CD4-positive, alpha-beta T cell treated with Interleukin-17A for 4 hours (primary cell): Measurements from ENCODE around the gene FRMPD2.
A peak's percentile ranks its signal among the peaks of the same experiment; 100 is the strongest.

Experiments
- DNase-seq: peaks from one replicate; pipeline ENCODE4 v3.0.0-alpha.2; 2020; ENCODE audit warnings: mixed read lengths

Gene FRMPD2

GRCh38 chr10:48274636-48275035 lies at the start of gene FRMPD2:
TSS of gene FRMPD2 (minus strand) at chr10:48274696. CDS start at chr10:48274567, 129 bp downstream.
- DNase-seq, result no peak

DNA sequence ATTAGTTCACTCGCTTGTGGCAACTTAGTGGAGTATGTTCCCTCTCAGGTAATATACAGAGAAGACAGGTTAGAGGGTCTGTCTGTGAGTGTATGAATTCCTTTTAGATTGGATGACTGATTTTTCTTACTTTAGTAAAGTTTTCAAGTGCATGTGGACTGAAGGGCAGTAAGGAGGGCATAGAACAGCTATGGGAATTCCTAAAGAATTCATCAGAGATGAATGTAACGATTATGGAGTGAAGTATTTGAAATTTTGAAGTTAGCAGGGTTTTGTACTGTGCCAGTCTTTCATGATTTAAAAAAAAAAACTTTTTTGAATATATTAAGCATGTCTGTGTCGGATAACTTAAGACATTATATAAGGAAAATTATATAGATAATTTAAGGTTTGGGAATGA lies 47.5 kb upstream of the FRMPD2 start:
- DNase-seq, result no peak

DNA sequence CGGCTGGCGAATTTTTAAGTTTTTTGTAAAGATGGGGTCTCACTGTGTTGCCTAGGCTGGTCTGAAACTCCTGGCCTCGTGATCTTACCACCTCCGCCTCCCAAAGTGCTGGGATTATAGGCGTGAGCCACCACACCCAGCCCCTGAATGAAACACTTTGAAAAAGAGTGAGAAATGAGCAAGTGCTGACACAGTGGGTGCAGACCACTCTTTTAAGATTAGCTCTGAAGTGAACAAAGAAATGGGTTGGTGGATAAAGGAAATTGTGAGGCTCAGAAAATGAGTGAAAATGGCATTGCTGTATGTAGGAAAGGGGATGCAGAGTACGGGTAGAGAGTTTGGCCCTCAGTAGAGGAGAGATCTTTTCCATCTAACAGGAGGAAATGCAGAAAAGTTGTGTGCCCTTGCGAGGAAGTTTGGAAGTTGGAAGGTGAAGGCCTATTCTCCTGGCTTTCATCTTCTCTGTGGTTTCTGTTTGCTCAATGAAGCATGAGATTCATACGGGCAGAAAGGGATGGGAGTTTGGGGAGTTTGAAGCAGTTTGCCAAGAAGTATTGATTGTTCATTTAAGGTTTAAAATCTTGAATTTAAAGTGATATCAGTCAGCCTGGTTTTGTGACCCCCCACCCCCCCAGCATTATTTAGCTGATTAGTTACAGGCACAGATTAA lies 43.0 kb upstream of the FRMPD2 start:
- DNase-seq, result no peak

DNA sequence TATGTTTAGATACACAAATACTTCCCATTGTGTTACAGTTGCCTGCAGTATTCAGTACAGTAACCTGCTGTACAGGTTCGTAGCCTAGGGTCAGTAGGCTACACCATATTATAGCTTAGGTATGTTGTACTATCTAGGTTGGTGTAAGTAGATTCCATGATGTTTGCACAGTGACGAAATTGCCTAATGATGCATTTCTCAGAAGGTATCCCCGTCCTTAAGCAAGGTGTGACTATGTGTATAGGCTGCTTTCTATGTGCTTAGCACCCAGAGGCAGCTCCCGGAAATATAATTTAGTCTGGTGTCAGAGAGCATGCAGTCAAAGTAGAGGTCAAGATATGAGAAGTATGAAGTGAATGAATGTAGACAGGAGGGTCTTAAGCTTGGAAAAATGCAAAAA lies 41.7 kb upstream of the FRMPD2 start:
- DNase-seq, result no peak

GRCh38 chr10:48314107-48314506 lies 39.6 kb upstream of the FRMPD2 start:
- DNase-seq, result no peak

GRCh38 chr10:48309711-48310226 lies 35.3 kb upstream of the FRMPD2 start:
- no peak for DNase-seq

- no peak for DNase-seq
Observed at GRCh38 chr10:48307711-48308018, 33.2 kb upstream of the FRMPD2 start.

- peak; percentile 81 for DNase-seq
Observed at GRCh38 chr10:48306870-48307710, 32.6 kb upstream of the FRMPD2 start.

GRCh38 chr10:48306265-48306869 lies 31.9 kb upstream of the FRMPD2 start, which contains the start of gene MAPK8:
TSS of gene MAPK8 (plus strand) at chr10:48306677. CDS start at chr10:48401661, 94,984 bp downstream.
- DNase-seq, result peak; percentile 96

GRCh38 chr10:48305905-48306264 lies 31.4 kb upstream of the FRMPD2 start:
- no peak for DNase-seq

DNA sequence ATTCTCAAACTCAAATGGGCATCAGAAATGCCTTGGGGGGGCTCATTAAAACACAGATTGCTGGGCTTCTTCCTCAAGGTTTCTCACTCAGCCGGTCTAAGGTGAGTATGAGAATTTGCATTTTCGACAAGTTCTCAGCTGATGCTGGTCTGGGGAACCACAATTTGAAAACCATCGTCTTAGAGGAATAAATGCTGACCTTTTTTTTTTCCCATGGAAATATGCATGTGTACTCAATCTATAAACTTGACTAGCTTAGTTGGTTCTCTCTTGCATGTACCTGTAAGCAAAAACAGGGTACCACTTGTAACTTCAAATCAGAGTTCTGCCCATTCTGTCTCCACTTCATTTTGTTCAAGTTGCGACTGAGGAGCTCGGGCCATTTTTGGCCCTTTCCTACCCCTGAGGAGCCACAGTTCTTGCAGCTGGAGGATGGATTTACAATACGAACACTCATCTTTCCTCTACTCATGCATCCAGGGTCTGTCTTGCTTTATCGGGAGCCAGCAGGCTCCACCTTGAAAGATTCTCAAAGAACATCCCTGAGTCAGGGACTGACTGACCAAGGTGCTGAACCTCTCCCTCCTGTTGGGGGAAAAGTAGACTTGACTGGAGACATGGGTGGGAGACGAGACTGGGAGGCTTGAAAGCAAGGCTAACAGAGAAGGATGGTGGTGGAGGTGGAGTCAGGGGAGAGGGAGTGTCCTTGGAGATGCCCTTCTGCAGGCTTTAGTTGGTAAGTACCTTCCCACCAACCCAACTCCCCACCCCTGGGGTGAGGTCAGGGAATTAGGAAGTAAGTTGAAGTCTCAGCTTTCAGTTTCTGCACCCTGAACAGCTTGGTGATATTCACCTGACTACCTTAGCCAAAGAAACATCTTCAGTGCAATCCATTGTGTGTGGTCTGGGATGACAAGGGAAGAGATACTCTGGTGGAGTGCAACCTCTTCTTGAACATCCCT lies 28.3 kb upstream of the FRMPD2 start:
- DNase-seq, result no peak

GRCh38 chr10:48300556-48300955 lies 26.1 kb upstream of the FRMPD2 start:
- DNase-seq, result no peak

GRCh38 chr10:48299692-48300091 lies 25.2 kb upstream of the FRMPD2 start:
- DNase-seq, result no peak

GRCh38 chr10:48299066-48299465 lies 24.6 kb upstream of the FRMPD2 start:
- no peak for DNase-seq

DNA sequence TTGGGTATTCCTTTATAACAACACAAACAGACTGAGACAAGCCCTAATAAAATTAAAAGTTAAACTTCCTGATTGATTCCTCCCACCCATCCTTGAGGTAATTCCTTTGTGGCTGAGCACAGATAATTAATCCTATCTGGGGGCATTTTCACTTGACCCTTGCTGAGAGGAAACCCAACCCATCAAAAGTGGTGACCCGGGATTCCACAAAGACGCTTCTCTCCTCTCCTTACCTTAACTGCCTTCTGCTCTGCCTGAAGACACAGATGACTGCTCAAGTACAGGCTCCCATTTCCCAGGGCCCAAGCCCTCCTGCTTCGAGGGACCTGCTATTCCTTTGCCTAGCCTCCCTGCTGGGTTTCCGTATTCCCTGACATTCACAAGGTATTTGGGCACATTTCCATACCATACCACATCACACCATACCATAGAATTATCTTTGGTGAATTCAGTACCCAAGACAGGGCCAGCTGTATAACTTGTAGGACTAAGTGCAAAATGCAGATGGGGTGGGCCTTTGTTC lies 22.1 kb upstream of the FRMPD2 start:
- DNase-seq, result no peak

GRCh38 chr10:48294431-48294830 lies 19.9 kb upstream of the FRMPD2 start:
- no peak for DNase-seq

- no peak for DNase-seq
Observed at GRCh38 chr10:48292616-48293015, 18.1 kb upstream of the FRMPD2 start.

GRCh38 chr10:48291190-48291589 lies 16.7 kb upstream of the FRMPD2 start:
- no peak for DNase-seq

DNA sequence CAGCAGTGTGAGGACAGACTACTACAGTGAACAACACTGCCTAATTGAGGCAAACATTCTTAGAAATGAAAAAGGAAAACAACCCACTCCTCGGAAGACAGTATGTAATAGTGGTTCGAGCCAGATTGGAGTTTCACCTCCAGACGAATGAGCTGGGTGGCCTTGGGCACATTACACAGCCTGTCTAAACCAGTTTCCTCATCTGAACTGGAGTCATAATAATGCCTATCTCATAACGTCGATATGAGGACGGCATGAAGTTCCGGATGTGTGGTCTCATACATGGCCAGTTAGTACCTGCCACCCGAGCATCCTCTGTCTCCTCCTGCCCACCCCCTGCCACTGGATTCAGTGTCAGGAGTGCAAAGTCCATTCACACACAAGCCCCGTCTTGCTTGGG lies 15.8 kb upstream of the FRMPD2 start:
- no peak for DNase-seq

DNA sequence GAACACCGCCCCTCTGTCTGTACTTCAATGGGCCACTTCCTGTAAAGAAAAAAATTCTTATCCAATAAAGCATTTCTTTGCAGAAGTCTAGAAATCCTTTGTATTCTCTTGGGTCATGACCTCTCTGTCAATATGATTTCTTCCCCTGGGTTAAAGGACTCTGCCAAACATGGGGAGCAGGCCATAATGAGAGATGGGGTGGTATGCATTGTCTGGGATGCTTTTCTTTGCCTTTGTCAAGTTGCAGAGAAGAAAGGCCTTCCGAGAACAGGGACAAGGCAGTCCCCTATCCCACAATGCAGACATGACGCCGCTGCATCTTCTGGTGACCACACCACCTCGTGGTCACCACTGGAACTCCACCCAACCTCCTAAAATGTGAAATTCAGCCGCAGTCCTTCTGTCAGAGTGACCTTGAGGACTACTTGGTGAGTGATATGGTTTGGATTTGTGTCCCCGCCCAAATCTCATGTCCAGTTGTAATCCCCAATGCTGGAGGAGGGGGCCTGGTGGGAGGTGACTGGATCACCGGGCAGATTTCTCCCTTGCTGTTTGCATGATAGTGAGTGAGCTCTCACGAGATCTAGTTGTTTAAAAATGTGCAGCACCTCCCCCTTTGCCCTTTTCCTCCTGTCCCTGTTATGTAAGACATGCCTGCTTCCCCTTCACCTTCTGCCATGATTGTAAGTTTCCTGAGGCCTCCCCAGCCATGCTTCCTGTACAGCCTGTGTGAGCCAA lies 15.2 kb upstream of the FRMPD2 start:
- DNase-seq, result peak; percentile 56

GRCh38 chr10:48288661-48289060 lies 14.2 kb upstream of the FRMPD2 start:
- no peak for DNase-seq
